ENCODE data around the gene DCAF10. TPM values are rescaled to one million over a fixed set of nuclear protein-coding genes. Genes with fewer than 3 reads are reported as not detected.

The DCAF10 gene
- total and polyA plus RNA-seq, 2 of the 13 experiments (the other 11 are each of a cell fraction or from before 2014, with no cell fraction given), result 9.2 to 20.3 TPM

GRCh38 chr9:37908698-37909186 is 108.1 kb downstream of the DCAF10 start (continued):
- TF ChIP-seq PTBP1 (IDR thresholded peaks at IDR 0.05; ENCODE audit: low read depth, low read length, poor library complexity, severe bottlenecking) (no peak), ARID5B (CRISPR knock-in tag; IDR thresholded peaks at IDR 0.05) (peak; percentile 91), HHEX (CRISPR knock-in tag; IDR thresholded peaks at IDR 0.05) (peak; percentile 43; the same call in 1 of the 2 replicates), ZNF749 (CRISPR knock-in tag; IDR thresholded peaks at IDR 0.05; ENCODE audit: borderline replicate concordance) (no peak), BHLHE40 (IDR thresholded peaks at IDR 0.05; ENCODE audit: low read length) (0 out of 2 replicates have a peak, but pooled peaks have one; percentile 6), SMC3 (IDR thresholded peaks at IDR 0.05; ENCODE audit: low read length) (peak; percentile 21; the same call in 1 of the 2 replicates), POLR2A (IDR thresholded peaks at IDR 0.05; ENCODE audit: insufficient read depth in 1 of 2, low read depth in 2 of 2, low read length in 2 of 2) (no peak), ZNF784 (CRISPR knock-in tag; IDR thresholded peaks at IDR 0.05; ENCODE audit: borderline replicate concordance) (0 out of 2 replicates have a peak, but pooled peaks have one; percentile 38), CBX5 (CRISPR knock-in tag; IDR thresholded peaks at IDR 0.05; ENCODE audit: borderline replicate concordance) (peak; percentile 57; the same call in 1 of the 2 replicates), NONO (IDR thresholded peaks at IDR 0.05) (no peak), NONO (CRISPR knock-in tag; conservative IDR thresholded peaks at IDR 0.05) (peak; percentile 48; the same call in 1 of the 2 replicates), HOXA3 (CRISPR knock-in tag; IDR thresholded peaks at IDR 0.05) (peak; percentile 42; the same call in 1 of the 2 replicates), SKI (IDR thresholded peaks at IDR 0.05; ENCODE audit: partially characterized antibody) (peak; percentile 76), ATF7 (IDR thresholded peaks at IDR 0.05) (0 out of 2 replicates have a peak, but pooled peaks have one; percentile 22), ATF7 (CRISPR knock-in tag; IDR thresholded peaks at IDR 0.05) (no peak), POLR2AphosphoS5 (IDR thresholded peaks at IDR 0.05; ENCODE audit: low read depth, low read length) (no peak), ZKSCAN5 (CRISPR knock-in tag; IDR thresholded peaks at IDR 0.05) (no peak), SALL1 (CRISPR knock-in tag; IDR thresholded peaks at IDR 0.05) (peak; percentile 74; the same call in 1 of the 2 replicates), RXRA (CRISPR knock-in tag; IDR thresholded peaks at IDR 0.05) (peak; percentile 94; the same call in 1 of the 2 replicates), ZNF234 (CRISPR knock-in tag; conservative IDR thresholded peaks at IDR 0.05) (no peak), TCF7 (IDR thresholded peaks at IDR 0.05; ENCODE audit: low read depth) (peak; percentile 64), TGIF2 (CRISPR knock-in tag; IDR thresholded peaks at IDR 0.05) (no peak), RORA (CRISPR knock-in tag; IDR thresholded peaks at IDR 0.05) (no peak)
- TF ChIP-seq, protein P1, sequence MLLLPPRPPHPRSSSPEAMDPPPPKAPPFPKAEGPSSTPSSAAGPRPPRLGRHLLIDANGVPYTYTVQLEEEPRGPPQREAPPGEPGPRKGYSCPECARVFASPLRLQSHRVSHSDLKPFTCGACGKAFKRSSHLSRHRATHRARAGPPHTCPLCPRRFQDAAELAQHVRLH (CRISPR knock-in tag; IDR thresholded peaks at IDR 0.05; ENCODE audit: borderline replicate concordance, low read depth), result no peak
- TF ChIP-seq, protein P2, sequence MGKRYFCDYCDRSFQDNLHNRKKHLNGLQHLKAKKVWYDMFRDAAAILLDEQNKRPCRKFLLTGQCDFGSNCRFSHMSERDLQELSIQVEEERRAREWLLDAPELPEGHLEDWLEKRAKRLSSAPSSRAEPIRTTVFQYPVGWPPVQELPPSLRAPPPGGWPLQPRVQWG (CRISPR knock-in tag; IDR thresholded peaks at IDR 0.05; ENCODE audit: borderline replicate concordance, low read depth), result no peak

All from HepG2 (cell line).